A549 (cell line): Measurements from ENCODE around the gene TACC2.

Experiments
- RNF2 ChIP-seq: fragments of 200-600 bp; sonication (generic); IDR thresholded peaks from 2 replicates; pipeline ENCODE4 v1.6.1; 2016; ENCODE audit warnings: low read depth, mild to moderate bottlenecking, antibody characterized with exemption, moderate library complexity, borderline replicate concordance
- TF ChIP-seq, protein P1 (sequence below): fragments of >200 bp; sonication (Bioruptor Twin); formaldehyde crosslinking; IDR thresholded peaks from 3 replicates; pipeline ENCODE4 v1.5.1; 2016
- TF ChIP-seq, protein P2 (sequence below): IDR thresholded peaks from 2 replicates; pipeline ENCODE4 v1.6.1; 2012

DNA sequence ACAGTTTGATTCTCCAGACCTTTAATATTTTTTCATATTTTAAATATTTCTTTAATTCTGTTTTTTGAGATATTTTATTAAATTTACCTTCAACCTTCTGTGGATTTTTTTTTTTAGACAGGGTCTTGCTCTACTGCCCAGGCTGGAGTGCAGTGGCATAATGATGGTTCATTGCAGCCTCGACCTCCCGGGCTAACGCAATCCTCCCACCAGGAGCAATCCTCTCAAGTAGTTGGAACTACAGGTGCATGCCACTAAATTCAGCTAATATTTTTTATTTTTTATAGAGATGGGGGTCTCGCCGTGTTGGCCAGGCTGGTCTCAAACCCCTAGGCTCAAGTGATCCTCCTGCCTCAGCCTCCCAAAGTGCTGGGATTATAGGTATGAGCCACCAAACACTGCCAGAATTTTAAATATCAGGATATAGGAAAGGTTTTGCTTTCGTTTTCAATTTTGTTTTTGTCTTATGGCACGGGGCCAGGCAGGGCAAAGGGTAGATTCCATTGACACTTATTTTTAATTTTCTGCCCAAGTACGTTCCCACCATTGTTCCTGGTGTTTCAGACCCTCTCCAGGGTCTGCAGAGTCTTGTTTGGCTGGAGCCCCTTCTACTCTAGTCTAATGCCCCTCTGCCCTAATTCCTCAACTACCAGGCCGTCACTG is 1.2 kb downstream of the TACC2 start:
- TF ChIP-seq, protein P1, sequence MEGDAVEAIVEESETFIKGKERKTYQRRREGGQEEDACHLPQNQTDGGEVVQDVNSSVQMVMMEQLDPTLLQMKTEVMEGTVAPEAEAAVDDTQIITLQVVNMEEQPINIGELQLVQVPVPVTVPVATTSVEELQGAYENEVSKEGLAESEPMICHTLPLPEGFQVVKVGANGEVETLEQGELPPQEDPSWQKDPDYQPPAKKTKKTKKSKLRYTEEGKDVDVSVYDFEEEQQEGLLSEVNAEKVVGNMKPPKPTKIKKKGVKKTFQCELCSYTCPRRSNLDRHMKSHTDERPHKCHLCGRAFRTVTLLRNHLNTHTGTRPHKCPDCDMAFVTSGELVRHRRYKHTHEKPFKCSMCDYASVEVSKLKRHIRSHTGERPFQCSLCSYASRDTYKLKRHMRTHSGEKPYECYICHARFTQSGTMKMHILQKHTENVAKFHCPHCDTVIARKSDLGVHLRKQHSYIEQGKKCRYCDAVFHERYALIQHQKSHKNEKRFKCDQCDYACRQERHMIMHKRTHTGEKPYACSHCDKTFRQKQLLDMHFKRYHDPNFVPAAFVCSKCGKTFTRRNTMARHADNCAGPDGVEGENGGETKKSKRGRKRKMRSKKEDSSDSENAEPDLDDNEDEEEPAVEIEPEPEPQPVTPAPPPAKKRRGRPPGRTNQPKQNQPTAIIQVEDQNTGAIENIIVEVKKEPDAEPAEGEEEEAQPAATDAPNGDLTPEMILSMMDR: no peak
- no peak for TF ChIP-seq RNF2
- TF ChIP-seq, protein P2, sequence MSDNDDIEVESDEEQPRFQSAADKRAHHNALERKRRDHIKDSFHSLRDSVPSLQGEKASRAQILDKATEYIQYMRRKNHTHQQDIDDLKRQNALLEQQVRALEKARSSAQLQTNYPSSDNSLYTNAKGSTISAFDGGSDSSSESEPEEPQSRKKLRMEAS: no peak
